Stimulated activated CD8-positive, alpha-beta memory T cell treated with anti-CD3 and anti-CD28 coated beads, Interleukin-12 subunit alpha, Interleukin-12 subunit beta, amount 100 ng/mL, for 4 hours (primary cell): ENCODE results near the gene CDKAL1.
"Not testable (repeated sequence)": the region's sequence is repeated elsewhere in the genome, so short reads cannot be mapped to it uniquely, and the experiment has no call there.

Experiments used
- DNase-seq: peaks from one replicate; pipeline ENCODE4 v3.0.0-alpha.2; 2020; ENCODE audit warnings: low read depth

Gene CDKAL1

GRCh38 chr6:21182589-21182988 lies 648.3 kb downstream of the CDKAL1 start:
- no peak for DNase-seq

DNA sequence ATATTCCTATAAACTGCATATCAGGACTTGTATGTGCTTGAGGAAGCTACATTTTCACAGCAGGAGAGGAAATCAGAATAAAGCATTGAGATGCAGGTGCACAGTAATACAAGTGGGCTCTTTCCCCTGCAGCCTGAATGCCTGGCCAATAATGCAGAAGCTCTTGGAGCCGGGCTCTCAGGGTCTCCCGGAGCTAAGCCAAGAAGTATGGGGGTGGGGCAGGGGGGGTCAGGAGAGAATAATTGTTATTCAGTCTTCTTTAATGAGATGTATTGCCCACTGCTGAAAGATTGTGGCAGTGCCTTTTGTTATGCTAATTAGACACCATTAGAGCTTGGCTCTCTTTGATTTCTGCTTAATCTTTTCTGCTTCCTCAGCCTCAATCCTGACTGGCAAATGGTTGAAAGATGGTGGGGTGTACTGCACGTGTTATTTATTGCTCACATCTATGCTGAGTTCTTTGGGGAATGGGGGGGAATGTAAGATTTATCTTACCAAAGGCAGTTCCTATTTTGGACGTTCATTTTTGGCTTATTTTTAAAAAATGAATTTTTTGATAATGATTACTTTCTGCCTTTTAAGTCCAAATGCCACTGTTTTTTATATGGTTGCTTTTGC lies 651.7 kb downstream of the CDKAL1 start:
- DNase-seq, result no peak

DNA sequence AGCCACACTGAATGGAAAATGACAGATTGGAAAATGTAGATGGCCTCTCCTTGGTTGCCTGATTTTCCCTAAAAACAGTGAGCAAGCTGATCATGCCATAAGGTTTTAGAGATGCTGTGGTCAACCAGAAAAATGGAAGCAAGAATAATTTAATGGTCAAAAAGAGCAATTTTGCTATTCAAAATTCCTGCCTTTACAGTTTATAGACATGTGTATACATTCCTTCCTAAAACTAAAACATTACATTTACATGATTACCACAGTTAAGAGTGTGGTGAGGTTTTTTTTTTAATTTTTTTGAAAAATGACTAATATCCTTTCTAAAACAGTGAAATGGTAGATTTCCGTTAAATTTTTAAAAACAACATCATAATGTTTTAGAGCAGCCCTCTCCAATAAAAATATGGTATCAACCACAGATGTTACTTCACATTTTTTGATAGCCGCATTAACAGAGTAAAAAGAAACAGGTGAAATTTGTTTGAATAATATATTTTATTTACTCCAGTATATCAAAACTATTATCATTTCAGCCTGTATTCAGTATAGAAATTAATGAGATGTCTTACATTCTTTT lies 652.3 kb downstream of the CDKAL1 start:
- no peak for DNase-seq

DNA sequence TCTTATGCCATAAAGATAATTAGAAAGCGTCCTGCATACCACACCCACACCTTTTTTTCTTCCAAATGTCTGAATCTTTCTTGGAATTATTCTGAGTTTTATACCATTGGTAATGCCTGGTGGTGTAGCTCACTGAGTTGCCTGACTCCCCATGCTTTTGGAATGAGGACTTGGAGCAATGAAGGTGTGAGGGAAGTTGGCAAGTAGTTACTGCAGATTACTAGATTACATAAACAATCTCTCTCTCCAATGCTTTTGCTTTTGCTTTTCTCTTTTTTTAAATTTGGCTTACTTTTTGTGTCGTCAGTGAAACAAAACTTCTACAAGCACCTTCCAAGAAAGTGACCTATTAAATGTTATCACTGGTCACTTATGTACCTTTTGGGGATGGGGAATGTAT lies 653.2 kb downstream of the CDKAL1 start:
- DNase-seq, result no peak

DNA sequence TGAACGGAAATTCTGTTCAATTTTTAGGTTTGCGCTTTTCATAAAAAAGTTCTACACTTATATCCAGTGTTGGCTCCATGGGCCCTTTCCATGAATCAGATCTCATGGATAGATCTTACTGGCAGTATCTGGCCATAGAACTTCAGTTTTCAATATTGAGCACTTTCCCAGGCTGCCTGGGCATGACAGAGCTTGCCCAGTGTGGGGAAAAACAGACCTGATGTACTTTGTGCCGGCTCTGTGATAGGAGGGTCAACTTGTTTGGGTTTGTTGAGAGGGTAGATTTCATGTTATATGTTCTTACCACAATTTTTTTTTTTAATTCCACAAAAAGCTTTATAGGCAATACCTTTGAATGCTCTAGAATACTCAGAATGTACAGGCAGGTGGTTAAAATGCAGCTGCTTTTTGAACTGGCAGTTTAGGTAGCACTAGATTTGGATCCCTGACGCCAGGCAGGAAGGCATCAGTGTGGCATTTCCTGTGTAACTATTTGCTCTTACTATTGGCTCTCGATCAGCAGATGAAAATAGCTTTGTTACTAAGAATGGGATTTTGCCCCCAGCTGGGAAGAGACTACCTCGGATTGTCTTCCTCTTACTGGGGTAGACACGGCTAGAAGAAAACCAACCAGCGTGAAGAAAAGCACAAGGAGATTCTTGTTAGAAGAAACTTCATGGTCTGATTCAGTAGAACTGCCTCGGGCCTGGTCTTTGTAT lies 654.4 kb downstream of the CDKAL1 start:
- no peak for DNase-seq

GRCh38 chr6:21189759-21190158 lies 655.5 kb downstream of the CDKAL1 start:
- DNase-seq, result no peak

DNA sequence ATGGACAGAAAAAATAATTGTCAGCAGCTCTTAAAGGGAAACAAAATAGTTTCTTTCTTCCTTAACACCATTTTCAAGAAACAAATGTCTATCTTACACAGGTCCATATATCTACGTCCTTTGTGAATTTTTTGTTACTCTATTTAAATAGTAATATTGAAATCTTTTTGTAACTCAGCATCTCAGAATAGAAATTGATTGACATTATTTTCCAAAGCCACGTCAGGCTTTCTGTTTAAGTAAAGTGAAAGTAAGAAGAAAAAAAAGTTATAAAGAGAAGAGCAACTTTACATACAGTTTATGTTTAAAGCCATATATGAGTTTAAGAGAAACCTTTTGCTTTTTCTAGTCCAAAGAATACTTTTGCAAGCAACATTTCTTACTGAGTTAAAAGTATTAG lies 656.4 kb downstream of the CDKAL1 start:
- no peak for DNase-seq

DNA sequence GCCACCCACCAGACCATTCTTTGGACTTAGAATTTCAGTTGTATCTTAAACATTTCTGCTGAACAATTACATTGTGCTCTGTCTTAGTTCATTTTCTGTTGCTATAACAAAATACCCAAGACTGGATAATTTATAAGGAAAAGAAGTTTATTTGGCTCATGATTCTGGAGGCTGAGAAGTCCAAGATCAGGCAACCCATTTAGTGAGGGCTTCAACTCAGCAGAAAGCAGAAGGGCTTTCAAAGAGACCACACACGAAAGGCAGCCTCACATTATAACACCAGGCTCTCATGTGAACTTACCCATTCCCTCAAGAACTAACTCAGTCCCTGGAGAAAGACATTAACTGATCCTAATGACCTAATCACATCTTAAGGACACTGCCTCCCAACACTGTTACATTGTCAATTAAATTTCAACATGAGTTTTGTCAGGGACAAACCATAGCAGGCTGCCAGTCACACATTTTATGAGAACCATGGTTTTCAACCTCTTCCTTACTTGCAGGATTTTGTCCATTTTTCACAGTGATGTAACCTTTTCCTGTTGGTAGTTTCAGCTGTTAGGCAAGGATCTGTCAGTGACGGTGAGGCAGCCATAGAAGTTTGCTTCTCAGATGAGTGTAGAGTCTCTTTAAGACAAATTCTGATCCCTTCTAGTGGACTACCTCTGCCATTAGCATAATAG lies 659.7 kb downstream of the CDKAL1 start:
- DNase-seq, result no peak

DNA sequence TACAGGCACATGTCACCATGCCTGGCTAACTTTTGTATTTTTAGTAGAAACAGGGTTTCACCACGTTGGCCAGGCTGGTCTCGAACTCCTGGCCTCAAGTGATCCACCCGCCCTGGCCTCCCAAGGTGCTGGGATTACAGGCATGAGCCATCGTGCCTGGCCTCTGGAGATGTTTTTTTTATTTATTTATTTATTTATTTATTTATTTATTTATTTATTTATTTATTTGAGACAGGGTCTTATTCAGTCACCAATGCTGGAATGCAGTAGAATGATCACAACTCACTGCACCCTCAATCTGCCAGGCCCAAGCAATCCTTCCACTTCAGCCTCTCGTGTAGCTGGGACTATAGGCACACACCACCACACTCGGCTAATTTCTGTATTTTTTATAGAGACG lies 661.0 kb downstream of the CDKAL1 start:
- DNase-seq, result not testable (repeated sequence)

GRCh38 chr6:21198032-21198640 lies 663.9 kb downstream of the CDKAL1 start:
- no peak for DNase-seq

- no peak for DNase-seq
Observed at GRCh38 chr6:21199262-21199661, 665.0 kb downstream of the CDKAL1 start.

GRCh38 chr6:21200134-21200870 lies 666.0 kb downstream of the CDKAL1 start:
- no peak for DNase-seq

GRCh38 chr6:21201187-21201586 lies 666.9 kb downstream of the CDKAL1 start:
- DNase-seq, result no peak

DNA sequence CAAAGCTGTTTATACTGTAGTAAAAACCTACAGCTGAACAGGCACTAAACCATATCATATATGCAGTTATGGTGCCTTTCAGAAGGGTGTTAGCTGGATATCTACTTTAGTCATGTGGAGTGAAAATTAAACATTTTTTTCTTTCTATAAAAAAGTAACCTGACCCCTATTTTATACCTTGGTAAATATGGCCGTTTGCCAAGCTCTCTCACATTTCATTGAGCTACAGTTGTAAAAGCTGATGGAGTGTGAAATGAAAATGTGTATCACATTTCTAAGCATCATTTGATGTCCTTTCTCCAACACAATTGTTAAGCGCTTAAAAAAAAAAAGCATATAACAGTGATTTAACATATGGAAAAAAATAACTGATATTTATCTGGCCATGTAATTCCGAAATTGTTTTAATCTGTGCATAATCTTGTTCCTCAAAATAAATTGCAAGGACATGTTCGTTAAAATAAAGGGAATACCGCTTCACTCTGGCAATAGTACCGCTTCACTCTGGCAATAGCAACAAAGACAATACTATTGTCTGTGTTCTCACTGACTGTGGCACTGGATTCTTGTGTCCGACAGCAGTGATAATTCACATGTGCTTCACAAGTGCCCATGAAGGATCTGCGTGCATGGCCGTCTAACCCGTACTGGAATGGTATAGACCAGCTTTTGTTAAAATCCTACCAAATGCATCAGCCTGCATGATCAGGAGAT lies 667.5 kb downstream of the CDKAL1 start:
- DNase-seq, result no peak

- no peak for DNase-seq
Observed at GRCh38 chr6:21202521-21202920, 668.3 kb downstream of the CDKAL1 start.

DNA sequence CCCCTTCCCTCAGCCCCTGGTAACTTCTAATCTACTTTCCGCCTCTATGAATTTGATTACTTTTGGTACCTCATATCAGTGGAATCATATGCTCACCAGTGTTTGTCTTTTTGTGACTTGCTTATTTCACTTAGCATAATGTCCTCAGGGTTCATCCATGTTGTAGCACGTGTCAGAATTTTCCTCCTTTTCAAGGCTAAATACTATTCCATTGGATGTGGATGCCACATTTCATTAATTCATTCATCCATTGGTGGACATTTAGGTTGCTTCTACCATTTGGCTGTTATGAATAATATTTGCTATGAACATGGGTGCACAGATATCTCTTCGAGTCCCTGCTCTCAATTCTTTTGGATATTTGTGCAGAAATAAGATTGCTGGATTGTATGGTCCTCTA lies 670.7 kb downstream of the CDKAL1 start:
- DNase-seq, result no peak

GRCh38 chr6:21208081-21208795 lies 674.0 kb downstream of the CDKAL1 start:
- DNase-seq, result no peak

- DNase-seq, result no peak
Observed at GRCh38 chr6:21208796-21209186, 674.5 kb downstream of the CDKAL1 start.

DNA sequence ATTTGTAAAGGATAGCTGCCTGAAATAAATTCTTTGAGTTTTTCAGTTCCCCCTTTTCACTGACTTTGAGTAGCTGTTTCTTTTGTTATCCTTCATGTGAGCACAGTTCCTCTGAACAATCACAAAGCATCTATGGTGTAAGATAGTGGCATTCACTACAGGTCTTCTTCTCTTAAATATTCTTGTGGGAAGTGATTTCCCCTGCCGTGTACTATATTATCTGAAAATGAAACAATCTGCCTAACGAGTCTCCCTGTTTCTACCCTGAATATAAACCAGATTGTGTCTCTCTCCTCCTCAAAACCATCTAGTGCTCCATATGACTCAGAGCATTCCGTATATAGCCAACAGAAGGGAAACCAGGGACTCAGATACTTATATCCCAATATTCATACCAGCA lies 679.2 kb downstream of the CDKAL1 start:
- DNase-seq, result no peak

DNA sequence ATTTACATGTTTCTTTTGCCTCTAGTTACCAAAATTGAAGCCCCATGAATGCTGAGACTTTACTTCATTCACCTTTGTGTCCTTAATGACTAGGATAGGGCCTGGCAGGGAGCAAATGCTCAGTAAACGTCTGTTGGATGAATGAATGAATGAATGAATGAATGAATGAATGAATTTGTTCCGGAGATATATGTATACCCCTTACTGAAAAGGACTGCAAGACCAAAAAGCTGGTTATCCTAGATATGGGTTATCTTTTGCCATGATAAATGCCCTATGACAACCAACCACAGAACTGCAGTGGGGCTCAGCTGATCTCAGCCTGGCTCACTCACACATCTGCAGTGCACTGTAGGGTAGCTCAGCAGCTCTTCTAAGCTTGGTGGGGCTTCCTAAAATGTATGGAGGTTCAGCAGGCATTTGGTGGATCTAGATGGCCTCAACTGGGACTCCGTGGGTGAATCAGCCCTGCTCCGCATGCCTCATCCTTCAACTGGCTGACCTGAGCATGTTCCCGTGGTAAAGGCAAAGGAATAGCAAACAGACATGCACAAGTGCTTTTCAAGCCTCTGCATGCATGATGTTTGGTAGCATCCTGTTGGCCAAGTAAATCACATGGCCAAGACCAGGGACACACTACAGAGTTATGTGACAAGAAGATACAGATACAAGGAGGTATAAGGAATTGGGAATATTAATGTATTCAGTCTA lies 680.6 kb downstream of the CDKAL1 start:
- DNase-seq, result no peak
